Type B pancreatic cell (in vitro differentiated cells): ENCODE data around the gene FBXO33. TPM values are rescaled to one million over a fixed set of nuclear protein-coding genes. Genes with fewer than 3 reads are reported as not detected.
"Not testable (repeated sequence)": the region's sequence is repeated elsewhere in the genome, so short reads cannot be mapped to it uniquely, and the experiment has no call there.

Source experiments
- DNase-seq: peaks from one replicate; pipeline ENCODE4 v3.0.0; 2021; ENCODE audit warnings: mixed read lengths; ENCODE audit not compliant: unreplicated experiment; ENCODE audit errors: extremely low spot score
- H3K27ac Mint-ChIP-seq: 2 replicates; pipeline ENCODE4 v1.8.0; 2021; ENCODE audit warnings: mild to moderate bottlenecking, mixed read lengths
- H3K27me3 Mint-ChIP-seq: 2 replicates; pipeline ENCODE4 v1.8.0; 2021; ENCODE audit warnings: mixed read lengths
- H3K36me3 Mint-ChIP-seq: 2 replicates; pipeline ENCODE4 v1.8.0; 2021; ENCODE audit warnings: mixed read lengths
- H3K4me1 Mint-ChIP-seq: one replicate; pipeline ENCODE4 v1.8.0; 2021; ENCODE audit warnings: mixed read lengths; ENCODE audit not compliant: unreplicated experiment
- H3K4me3 Mint-ChIP-seq: 2 replicates; pipeline ENCODE4 v1.8.0; 2021; ENCODE audit warnings: mild to moderate bottlenecking, mixed read lengths
- H3K9me3 Mint-ChIP-seq: 2 replicates; pipeline ENCODE4 v1.8.0; 2021; ENCODE audit warnings: mixed read lengths
- total RNA-seq: library from RNA; stranded (reverse); gene quantifications from 2 replicates; pipeline ENCODE4 v1.2.1, GENCODE V29; 2021; ENCODE audit warnings: low replicate concordance
- TF ChIP-seq, protein P1 (sequence below): fragments of 200-600 bp; sonication (generic); conservative IDR thresholded peaks from 2 replicates; pipeline ENCODE4 v1.5.0; 2021; ENCODE audit warnings: antibody characterized with exemption, mild to moderate bottlenecking

FBXO33 gene
- total RNA-seq, 1 donor from 2014 or later: 9.9 TPM

DNA sequence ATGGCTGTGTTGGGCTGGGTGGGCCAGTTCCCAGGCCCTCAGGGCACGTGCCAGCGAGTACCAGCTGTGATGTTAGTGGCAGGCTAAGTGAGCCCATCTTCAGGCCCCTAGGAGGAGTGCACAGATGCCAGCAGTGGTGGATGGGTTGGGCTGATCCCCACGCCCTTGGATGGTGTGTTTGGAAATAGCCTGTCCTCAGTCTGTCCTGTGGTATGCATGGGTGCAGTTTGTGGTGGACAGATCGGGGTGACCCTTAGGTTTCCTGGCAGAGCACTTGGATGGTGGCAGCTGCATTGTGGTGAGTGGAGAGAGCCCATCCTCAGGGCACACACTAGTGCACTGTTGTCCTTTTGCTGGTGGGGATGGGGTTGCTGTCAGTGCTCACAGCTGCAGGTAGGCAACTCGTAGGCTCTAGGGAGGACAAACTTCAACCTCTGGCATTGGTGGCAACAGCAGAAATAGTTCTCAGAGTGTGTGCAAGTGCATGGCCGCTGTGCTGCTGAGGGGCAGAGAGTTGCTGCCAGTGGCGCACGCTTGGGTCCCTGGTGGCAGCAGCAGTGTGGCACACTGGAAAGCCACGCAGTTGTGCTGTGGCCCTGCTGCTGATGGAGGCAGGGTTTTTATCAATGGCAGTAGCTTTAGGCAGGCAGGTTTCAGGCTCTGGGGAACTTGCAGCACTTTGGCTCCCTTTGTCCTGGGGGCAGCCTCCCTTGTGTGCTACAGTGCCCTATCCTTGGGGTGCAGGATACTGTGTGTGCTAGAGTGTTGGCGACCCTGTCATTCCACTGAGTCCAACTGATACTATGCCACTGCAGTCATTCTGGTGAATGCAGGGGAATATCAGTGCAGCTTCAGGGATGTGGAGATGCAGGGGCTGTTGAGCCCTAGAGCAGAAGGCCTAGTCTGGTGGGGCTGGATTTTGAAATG lies 65.5 kb downstream of the FBXO33 start:
- Mint-ChIP-seq H3K27ac (no peak overlapping the region), H3K4me3 (no peak overlapping the region), H3K27me3 (no peaks in the 10 kb centered on the region), H3K36me3 (peaks cover 25% of the 10 kb centered on the region), H3K4me1 (peaks cover 5% of the 10 kb centered on the region), H3K9me3 (no peaks in the 10 kb centered on the region)
- no peak for DNase-seq
- TF ChIP-seq, protein P1, sequence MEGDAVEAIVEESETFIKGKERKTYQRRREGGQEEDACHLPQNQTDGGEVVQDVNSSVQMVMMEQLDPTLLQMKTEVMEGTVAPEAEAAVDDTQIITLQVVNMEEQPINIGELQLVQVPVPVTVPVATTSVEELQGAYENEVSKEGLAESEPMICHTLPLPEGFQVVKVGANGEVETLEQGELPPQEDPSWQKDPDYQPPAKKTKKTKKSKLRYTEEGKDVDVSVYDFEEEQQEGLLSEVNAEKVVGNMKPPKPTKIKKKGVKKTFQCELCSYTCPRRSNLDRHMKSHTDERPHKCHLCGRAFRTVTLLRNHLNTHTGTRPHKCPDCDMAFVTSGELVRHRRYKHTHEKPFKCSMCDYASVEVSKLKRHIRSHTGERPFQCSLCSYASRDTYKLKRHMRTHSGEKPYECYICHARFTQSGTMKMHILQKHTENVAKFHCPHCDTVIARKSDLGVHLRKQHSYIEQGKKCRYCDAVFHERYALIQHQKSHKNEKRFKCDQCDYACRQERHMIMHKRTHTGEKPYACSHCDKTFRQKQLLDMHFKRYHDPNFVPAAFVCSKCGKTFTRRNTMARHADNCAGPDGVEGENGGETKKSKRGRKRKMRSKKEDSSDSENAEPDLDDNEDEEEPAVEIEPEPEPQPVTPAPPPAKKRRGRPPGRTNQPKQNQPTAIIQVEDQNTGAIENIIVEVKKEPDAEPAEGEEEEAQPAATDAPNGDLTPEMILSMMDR: no peak

DNA sequence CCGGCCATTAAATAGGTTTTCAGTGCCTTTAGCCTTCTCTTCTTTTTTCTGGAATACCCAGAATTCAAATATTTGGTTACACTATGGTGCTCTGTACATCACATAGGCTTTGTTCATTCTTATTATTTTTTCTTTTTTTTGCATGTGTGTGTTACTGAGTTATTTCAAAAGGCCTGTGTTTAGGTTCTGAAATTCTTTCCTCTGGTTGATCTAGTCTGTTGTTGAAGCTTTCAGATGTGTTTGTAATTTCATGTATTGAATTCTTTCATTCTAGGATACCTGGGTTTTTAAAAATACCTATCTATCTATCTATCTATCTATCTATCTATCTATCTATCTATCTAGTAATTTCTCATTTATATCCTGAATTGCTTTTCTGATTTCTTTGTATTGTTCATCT lies 66.9 kb downstream of the FBXO33 start:
- peaks cover 5% of the 10 kb centered on the region for H3K4me1 Mint-ChIP-seq
- H3K9me3 Mint-ChIP-seq: no peaks in the 10 kb centered on the region
- no peak overlapping the region for H3K4me3 Mint-ChIP-seq
- TF ChIP-seq, protein P1: no peak
- no peak overlapping the region for H3K27ac Mint-ChIP-seq
- no peaks in the 10 kb centered on the region for H3K27me3 Mint-ChIP-seq
- peaks cover 34% of the 10 kb centered on the region for H3K36me3 Mint-ChIP-seq
- DNase-seq: no peak

DNA sequence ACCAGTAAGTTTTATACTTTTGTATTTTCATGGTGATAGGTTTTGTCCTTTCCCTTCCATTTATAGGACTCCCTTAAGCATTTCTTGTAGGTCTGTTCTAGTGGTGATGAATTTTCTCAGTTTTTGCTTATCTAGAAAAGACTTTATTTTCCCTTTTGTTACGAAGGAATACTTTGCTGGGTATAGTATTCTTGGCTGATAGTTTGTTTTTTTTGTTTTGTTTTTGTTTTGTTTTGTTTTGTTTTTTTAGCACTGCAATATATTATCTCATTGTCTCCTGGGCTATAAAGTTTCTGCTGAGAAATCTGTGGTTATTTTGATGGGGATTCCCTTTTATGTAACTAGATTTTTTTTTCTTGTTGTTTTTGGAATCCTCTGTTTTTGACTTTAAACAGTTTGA lies 67.7 kb downstream of the FBXO33 start:
- Mint-ChIP-seq H3K27ac (no peak overlapping the region), H3K4me1 (peaks cover 5% of the 10 kb centered on the region), H3K9me3 (no peaks in the 10 kb centered on the region), H3K4me3 (no peak overlapping the region), H3K36me3 (peaks cover 35% of the 10 kb centered on the region), H3K27me3 (no peaks in the 10 kb centered on the region)
- DNase-seq: no peak
- TF ChIP-seq, protein P1: no peak

DNA sequence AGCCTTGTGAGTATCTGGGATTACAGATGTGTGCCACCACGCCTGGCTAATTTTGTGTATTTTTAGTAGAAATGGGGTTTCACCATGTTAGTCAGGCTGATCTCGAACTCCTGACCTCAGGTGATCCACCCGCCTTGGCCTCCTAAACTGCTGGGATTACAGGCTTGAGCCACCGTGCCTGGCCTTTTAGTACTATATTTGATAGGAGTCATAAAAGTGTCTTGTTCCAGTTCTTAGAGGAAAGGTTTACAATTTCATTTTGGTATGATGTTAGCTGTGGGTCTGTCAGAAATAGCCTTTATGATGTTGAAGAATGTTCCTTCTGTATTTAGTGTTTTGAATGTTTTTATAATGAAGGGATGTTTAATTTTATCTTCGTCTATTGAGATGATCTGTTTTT lies 70.7 kb downstream of the FBXO33 start:
- H3K36me3 Mint-ChIP-seq: peaks cover 45% of the 10 kb centered on the region
- DNase-seq, H3K4me1 Mint-ChIP-seq, H3K9me3 Mint-ChIP-seq, H3K27ac Mint-ChIP-seq, H3K27me3 Mint-ChIP-seq, H3K4me3 Mint-ChIP-seq: not testable (repeated sequence)

DNA sequence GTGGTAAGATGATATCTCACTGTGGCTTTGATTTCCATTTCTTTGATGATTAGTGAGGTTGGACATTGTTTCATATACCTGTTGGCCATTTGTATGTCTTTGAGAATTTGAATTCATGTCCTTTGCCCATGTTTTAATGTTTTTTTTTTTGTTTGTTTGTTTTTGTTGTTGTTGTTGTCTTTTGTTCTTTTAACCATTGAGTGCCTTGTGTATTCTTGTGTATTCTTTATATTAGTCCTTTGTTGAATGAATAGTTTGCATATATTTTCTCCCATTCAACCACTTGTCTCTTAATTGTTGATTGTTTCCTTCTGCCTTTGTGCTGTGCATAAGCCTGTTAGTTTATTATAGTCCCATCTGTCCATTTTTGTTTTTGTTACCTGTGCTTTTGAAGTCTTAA lies 71.9 kb downstream of the FBXO33 start:
- no peak overlapping the region for H3K4me3 Mint-ChIP-seq
- TF ChIP-seq, protein P1: no peak
- no peaks in the 10 kb centered on the region for H3K9me3 Mint-ChIP-seq
- H3K36me3 Mint-ChIP-seq: peaks cover 41% of the 10 kb centered on the region
- H3K27me3 Mint-ChIP-seq: no peaks in the 10 kb centered on the region
- DNase-seq: no peak
- H3K27ac Mint-ChIP-seq: no peak overlapping the region
- H3K4me1 Mint-ChIP-seq: no peaks in the 10 kb centered on the region

DNA sequence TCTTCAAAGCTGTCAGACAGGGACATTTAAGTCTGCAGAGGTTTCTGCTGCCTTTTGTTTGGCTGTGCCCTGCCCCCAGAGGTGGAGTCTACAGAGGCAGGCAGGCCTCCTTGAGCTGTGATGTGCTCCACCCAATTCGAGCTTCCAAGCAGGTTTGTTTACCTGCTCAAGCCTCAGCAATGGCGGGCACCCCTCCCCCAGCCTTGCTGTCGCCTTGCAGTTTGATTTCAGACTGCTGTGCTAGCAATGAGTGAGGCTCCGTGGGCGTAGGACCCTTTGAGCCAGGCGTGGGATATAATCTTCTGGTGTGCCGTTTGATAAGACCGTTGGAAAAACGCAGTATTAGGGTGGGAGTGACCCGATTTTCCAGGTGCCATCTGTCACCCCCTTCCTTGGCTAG lies 73.2 kb downstream of the FBXO33 start:
- H3K4me1 Mint-ChIP-seq, H3K27me3 Mint-ChIP-seq, DNase-seq, H3K9me3 Mint-ChIP-seq, H3K4me3 Mint-ChIP-seq, H3K27ac Mint-ChIP-seq: not testable (repeated sequence)
- H3K36me3 Mint-ChIP-seq: peaks cover 36% of the 10 kb centered on the region
